ENCODE measurements around the gene RNU6-9. TPM values are rescaled to one million over a fixed set of nuclear protein-coding genes. Genes with fewer than 3 reads are reported as not detected.

The RNU6-9 gene
- total RNA-seq, 3 donors from 2014 or later (not counting 1 experiment from before 2014, with no cell fraction given): not detected

GRCh38 chr19:940591-941291 lies 47.5 kb downstream of the RNU6-9 start:
- Mint-ChIP-seq H3K27ac (peak overlapping the region; percentile 31 to 90), H3K4me1 (peaks cover 23 to 26% of the 10 kb centered on the region in 2 donors), H3K4me3 (peak overlapping the region; percentile 89), H3K9me3 (no peaks in the 10 kb centered on the region), H3K27me3 (ENCODE audit: low read depth in 2 of 2) (peaks cover 0 to 3% of the 10 kb centered on the region in 2 donors), H3K36me3 (no peaks in the 10 kb centered on the region)
- Histone ChIP-seq H3K27me3 (ENCODE audit: control insufficient read depth, insufficient read depth, low read length) (no peaks in the 10 kb centered on the region), H3K27ac (ENCODE audit: low read length) (peak overlapping the region; percentile 54), H3K9me3 (ENCODE audit: control insufficient read depth, insufficient read depth, low read length) (peaks cover 2% of the 10 kb centered on the region), H3K36me3 (ENCODE audit: control insufficient read depth, insufficient read depth, low read length) (no peaks in the 10 kb centered on the region), H3K4me1 (ENCODE audit: control insufficient read depth, insufficient read depth, low read length) (peaks cover 36% of the 10 kb centered on the region), H3K4me3 (ENCODE audit: low read length) (peak overlapping the region; percentile 38)
- TF ChIP-seq CTCF (IDR thresholded peaks at IDR 0.05): no peak
- DNase-seq (peak; percentile 72 to 91), ATAC-seq (peak; percentile 79 to 86 (median 83))
- intact Hi-C loops (cut with micrococcal nuclease): no loop called here
- WGBS (ENCODE audit: insufficient coverage): 4% methylated on average over 64 of the region's 64 CpGs

GRCh38 chr19:941292-942132 lies 48.2 kb downstream of the RNU6-9 start:
- ATAC-seq: peak in 2 of 3 donors; percentile 11 to 28
- Histone ChIP-seq H3K27me3 (ENCODE audit: control insufficient read depth, insufficient read depth, low read length) (no peaks in the 10 kb centered on the region), H3K4me1 (ENCODE audit: control insufficient read depth, insufficient read depth, low read length) (peaks cover 36% of the 10 kb centered on the region), H3K27ac (ENCODE audit: low read length) (no peak overlapping the region), H3K36me3 (ENCODE audit: control insufficient read depth, insufficient read depth, low read length) (no peaks in the 10 kb centered on the region), H3K9me3 (ENCODE audit: control insufficient read depth, insufficient read depth, low read length) (peaks cover 2% of the 10 kb centered on the region), H3K4me3 (ENCODE audit: low read length) (peak overlapping the region; percentile 38)
- peaks cover 0 to 3% of the 10 kb centered on the region in 2 donors for H3K27me3 Mint-ChIP-seq (ENCODE audit: low read depth in 2 of 2)
- peak in 1 of 2 donors; percentile 29 for DNase-seq
- no peak for TF ChIP-seq CTCF (IDR thresholded peaks at IDR 0.05)
- peak overlapping the region; percentile 68 for H3K4me3 Mint-ChIP-seq
- 73% methylated on average over 45 of the region's 45 CpGs for WGBS (ENCODE audit: insufficient coverage)
- no peaks in the 10 kb centered on the region for H3K9me3 Mint-ChIP-seq
- peaks cover 23 to 26% of the 10 kb centered on the region in 2 donors for H3K4me1 Mint-ChIP-seq
- peak overlapping the region; percentile 21 to 66 for H3K27ac Mint-ChIP-seq
- no peaks in the 10 kb centered on the region for H3K36me3 Mint-ChIP-seq
- intact Hi-C loops (cut with micrococcal nuclease): no loop called here

GRCh38 chr19:942133-942645 lies 48.9 kb downstream of the RNU6-9 start:
- 97% methylated on average over 32 of the region's 32 CpGs for WGBS (ENCODE audit: insufficient coverage)
- no peak for DNase-seq
- H3K9me3 Mint-ChIP-seq: no peaks in the 10 kb centered on the region
- no peaks in the 10 kb centered on the region for H3K36me3 Mint-ChIP-seq
- Histone ChIP-seq H3K27me3 (ENCODE audit: control insufficient read depth, insufficient read depth, low read length) (no peaks in the 10 kb centered on the region), H3K9me3 (ENCODE audit: control insufficient read depth, insufficient read depth, low read length) (peaks cover 2% of the 10 kb centered on the region), H3K4me1 (ENCODE audit: control insufficient read depth, insufficient read depth, low read length) (peaks cover 35% of the 10 kb centered on the region), H3K4me3 (ENCODE audit: low read length) (no peak overlapping the region), H3K27ac (ENCODE audit: low read length) (no peak overlapping the region), H3K36me3 (ENCODE audit: control insufficient read depth, insufficient read depth, low read length) (no peaks in the 10 kb centered on the region)
- intact Hi-C loops (cut with micrococcal nuclease): no loop called here
- no peak overlapping the region for H3K4me3 Mint-ChIP-seq
- no peak for ATAC-seq
- peaks cover 0 to 3% of the 10 kb centered on the region in 2 donors for H3K27me3 Mint-ChIP-seq (ENCODE audit: low read depth in 2 of 2)
- TF ChIP-seq CTCF (IDR thresholded peaks at IDR 0.05): no peak
- no peak overlapping the region for H3K27ac Mint-ChIP-seq
- H3K4me1 Mint-ChIP-seq: peaks cover 18 to 20% of the 10 kb centered on the region in 2 donors

Other genes with a start within 250 kb of the RNU6-9 start
- gene RNF126, start 230.3 kb upstream of the RNU6-9 start, total RNA-seq: 100 to 1,000 TPM; 119 to 149 (median 146) TPM
- gene FSTL3, start 217.1 kb upstream of the RNU6-9 start, total RNA-seq: 1 to 10 TPM; 1.5 to 1.9 (median 1.5) TPM
- gene PRSS57, start 198.0 kb upstream of the RNU6-9 start, total RNA-seq: 10 to 100 TPM in 1 of 3 donors, 1 to 10 TPM in 2; 1.5 to 11.7 (median 4.5) TPM
- gene PALM, start 184.5 kb upstream of the RNU6-9 start, total RNA-seq: 1 to 10 TPM in 1 of 3 donors, under 1 TPM in 1, not detected in 1; 0.59 to 1.0 TPM
- gene MISP, start 142.4 kb upstream of the RNU6-9 start, total RNA-seq: not detected
- 100 to 1,000 TPM; 302 to 350 (median 345) TPM for gene PTBP1, start 96.0 kb upstream of the RNU6-9 start, total RNA-seq
- gene PLPPR3, start 71.5 kb upstream of the RNU6-9 start, total RNA-seq: not detected
- 1 to 10 TPM in 2 of 3 donors, under 1 TPM in 1; 0.87 to 2.5 (median 1.8) TPM for gene AZU1, start 65.6 kb upstream of the RNU6-9 start, total RNA-seq
- under 1 TPM in 2 of 3 donors, not detected in 1; 0.36 to 0.73 TPM for gene PRTN3, start 52.5 kb upstream of the RNU6-9 start, total RNA-seq
- gene ELANE, start 41.2 kb upstream of the RNU6-9 start, total RNA-seq: 1 to 10 TPM in 2 of 3 donors, not detected in 1; 1.7 to 1.8 TPM
- 10 to 100 TPM in 2 of 3 donors, 1 to 10 TPM in 1; 2.9 to 47.5 (median 10.4) TPM for gene CFD, start 33.8 kb upstream of the RNU6-9 start, total RNA-seq
- 10 to 100 TPM; 44.2 to 50.1 (median 44.7) TPM for gene MED16, start 297 bp upstream of the RNU6-9 start, total RNA-seq
- gene R3HDM4, start 19.7 kb downstream of the RNU6-9 start, total RNA-seq: 100 to 1,000 TPM in 1 of 3 donors, 10 to 100 TPM in 2; 88.7 to 106 (median 97.8) TPM
- under 1 TPM in 1 of 3 donors, not detected in 2; 0.31 TPM for gene KISS1R, start 23.8 kb downstream of the RNU6-9 start, total RNA-seq
- 10 to 100 TPM; 15.9 to 24.6 (median 24.2) TPM for gene ARID3A, start 32.6 kb downstream of the RNU6-9 start, total RNA-seq
- 10 to 100 TPM; 17.5 to 25.4 (median 22.7) TPM for gene WDR18, start 90.9 kb downstream of the RNU6-9 start, total RNA-seq
- gene GRIN3B, start 106.9 kb downstream of the RNU6-9 start, total RNA-seq: under 1 TPM in 2 of 3 donors, not detected in 1; 0.09 to 0.15 TPM
- 100 to 1,000 TPM; 310 to 354 (median 317) TPM for gene TMEM259, start 127.6 kb downstream of the RNU6-9 start, total RNA-seq
- not detected for gene RNU6-2, start 128.0 kb downstream of the RNU6-9 start, total RNA-seq
- 100 to 1,000 TPM; 163 to 276 (median 179) TPM for gene CNN2, start 133.1 kb downstream of the RNU6-9 start, total RNA-seq
- 100 to 1,000 TPM in 2 of 3 donors, 10 to 100 TPM in 1; 73.3 to 149 (median 121) TPM for gene ABCA7, start 146.6 kb downstream of the RNU6-9 start, total RNA-seq
- gene ARHGAP45, start 173.7 kb downstream of the RNU6-9 start, total RNA-seq: 100 to 1,000 TPM; 535 to 601 (median 560) TPM
- 100 to 1,000 TPM in 1 of 3 donors, 10 to 100 TPM in 2; 77.3 to 105 (median 91.6) TPM for gene POLR2E, start 201.9 kb downstream of the RNU6-9 start, total RNA-seq
- gene GPX4, start 210.5 kb downstream of the RNU6-9 start, total RNA-seq: 100 to 1,000 TPM; 108 to 126 (median 121) TPM

Data from natural killer cell (primary cell).